Measurements from ENCODE around the gene SLC10A7.
A peak's percentile ranks its signal among the peaks of the same experiment; 100 is the strongest.

Gene SLC10A7, protein sequence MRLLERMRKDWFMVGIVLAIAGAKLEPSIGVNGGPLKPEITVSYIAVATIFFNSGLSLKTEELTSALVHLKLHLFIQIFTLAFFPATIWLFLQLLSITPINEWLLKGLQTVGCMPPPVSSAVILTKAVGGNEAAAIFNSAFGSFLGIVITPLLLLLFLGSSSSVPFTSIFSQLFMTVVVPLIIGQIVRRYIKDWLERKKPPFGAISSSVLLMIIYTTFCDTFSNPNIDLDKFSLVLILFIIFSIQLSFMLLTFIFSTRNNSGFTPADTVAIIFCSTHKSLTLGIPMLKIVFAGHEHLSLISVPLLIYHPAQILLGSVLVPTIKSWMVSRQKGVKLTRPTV

GRCh38 chr4:146521541-146522097 is at the start of gene SLC10A7:
TSS of gene SLC10A7 (minus strand) at chr4:146521940. CDS start at chr4:146521717, 223 bp downstream.
- peak; percentile 86 for DNase-seq (ENCODE audit: low spot score)

DNA sequence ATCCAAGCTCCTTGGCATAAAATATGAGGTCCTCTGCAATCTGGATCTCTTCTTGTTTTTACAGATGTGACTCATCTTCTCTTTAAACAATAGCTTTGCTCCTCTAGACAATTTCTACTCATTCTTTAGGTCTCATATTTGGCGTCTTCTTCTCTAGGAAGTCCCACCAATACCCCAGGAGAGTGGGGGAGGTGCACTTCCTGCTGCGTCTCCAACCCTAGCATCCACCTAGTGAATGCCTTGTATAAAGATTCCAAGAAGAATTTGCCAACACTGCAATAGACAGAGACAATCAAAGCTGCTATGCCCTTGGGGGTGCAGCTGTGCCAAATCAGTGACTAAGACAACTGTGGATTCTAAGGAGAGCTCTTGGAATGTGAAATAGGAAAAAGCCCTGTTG is 45.7 kb upstream of the SLC10A7 start:
- no peak for DNase-seq (ENCODE audit: low spot score)

DNA sequence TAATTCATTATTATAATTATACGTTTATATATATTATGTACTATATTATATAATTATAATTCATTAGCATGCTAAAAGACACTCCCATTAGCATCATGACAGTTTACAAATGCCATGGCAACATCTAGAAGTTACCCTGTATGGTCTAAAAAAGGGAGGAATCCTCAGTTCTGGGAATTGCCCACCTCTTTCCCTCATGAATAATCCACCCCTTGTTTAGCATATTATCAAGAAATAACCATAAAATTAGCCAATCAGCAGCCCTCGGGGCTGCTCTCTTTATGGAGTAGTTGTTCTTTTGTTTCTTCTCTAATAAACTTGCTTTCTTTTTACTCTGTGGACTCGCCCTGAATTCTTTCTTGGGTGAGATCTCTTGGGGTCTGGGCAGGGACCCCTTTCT is 42.8 kb upstream of the SLC10A7 start:
- DNase-seq (ENCODE audit: low spot score) = no peak

DNA sequence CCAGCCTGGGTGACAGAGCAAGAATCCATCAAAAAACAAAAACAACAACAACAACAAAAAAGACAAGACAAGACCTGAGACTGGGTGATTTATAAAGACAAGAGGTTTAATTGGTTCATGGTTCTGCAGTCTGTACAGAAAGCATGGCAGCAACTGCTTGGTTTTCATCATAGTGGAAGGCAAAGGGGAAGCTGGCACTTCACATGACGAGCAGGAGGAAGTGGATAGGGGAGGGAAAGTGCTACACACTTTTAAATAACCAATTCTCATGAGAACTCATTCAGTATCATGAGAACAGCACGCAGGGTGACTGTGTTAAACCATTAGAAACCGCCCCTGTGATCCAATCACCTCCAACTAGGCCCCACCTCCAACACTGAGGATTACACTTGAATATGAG is 28.4 kb upstream of the SLC10A7 start:
- DNase-seq (ENCODE audit: low spot score) = no peak

GRCh38 chr4:146548443-146548842 is 26.7 kb upstream of the SLC10A7 start:
- no peak for DNase-seq (ENCODE audit: low spot score)

DNA sequence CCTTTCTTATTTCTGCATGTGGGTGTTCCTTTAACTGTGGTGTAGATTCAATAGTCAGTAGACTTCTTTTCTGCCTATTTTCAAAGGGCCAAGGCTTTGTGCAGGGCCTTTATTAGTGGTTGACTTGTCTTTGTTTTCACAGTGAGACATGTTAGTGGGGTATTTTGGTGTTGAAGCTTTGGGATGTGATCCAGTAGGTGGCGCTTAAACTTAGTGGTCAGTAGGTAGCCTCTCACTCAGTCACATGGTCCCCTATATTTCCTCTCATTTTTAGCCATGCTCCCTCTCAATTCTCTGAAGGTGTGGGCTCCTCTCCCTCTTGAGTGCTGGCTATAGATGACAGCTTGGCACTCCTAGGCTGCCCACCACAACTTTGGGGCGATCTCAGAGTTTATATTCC is 23.4 kb upstream of the SLC10A7 start:
- DNase-seq (ENCODE audit: low spot score) = peak; percentile 28

- DNase-seq (ENCODE audit: low spot score) = no peak
Measured at GRCh38 chr4:146534178-146534577, 12.4 kb upstream of the SLC10A7 start.

DNA sequence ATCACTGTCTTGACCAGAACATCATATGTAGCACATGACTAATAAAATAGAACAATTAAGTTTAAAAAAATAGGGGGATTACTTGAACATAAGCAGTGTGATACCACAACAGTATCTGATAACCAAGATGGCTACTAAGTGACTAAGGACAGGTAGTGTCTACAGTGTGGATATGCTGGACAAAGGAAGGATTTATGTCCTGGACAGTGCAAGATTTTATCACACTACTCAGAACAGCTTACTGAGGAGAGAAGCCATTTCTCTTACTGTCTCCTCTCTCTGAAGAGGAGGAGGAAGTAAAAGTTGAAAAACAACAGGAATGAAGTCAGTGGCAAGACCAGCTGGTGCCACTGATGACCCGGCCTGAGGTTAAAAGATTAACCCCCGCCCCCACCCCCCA is 4.0 kb upstream of the SLC10A7 start:
- DNase-seq (ENCODE audit: low spot score) = no peak

DNA sequence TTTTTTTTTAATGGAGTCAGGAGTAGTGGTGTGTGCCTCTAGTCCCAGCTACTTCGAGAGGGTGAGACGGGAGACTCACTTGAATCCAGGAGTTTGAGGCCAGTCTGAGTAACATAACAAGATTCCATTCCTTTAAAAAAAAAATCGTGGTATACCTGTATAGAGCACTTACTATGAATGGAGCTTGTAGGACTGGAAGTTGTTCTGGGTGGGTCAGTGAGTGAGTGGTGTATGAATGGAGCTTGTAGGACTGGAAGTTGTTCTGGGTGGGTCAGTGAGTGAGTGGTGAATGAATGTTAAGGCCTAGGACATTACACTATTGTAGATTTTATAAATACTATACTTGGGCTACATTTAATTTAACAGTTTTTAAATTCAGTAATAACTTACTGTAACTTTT is 2.9 kb upstream of the SLC10A7 start:
- no peak for DNase-seq (ENCODE audit: low spot score)

GRCh38 chr4:146522869-146523205 is 1.1 kb upstream of the SLC10A7 start:
- peak; percentile 5 for DNase-seq (ENCODE audit: low spot score)

DNA sequence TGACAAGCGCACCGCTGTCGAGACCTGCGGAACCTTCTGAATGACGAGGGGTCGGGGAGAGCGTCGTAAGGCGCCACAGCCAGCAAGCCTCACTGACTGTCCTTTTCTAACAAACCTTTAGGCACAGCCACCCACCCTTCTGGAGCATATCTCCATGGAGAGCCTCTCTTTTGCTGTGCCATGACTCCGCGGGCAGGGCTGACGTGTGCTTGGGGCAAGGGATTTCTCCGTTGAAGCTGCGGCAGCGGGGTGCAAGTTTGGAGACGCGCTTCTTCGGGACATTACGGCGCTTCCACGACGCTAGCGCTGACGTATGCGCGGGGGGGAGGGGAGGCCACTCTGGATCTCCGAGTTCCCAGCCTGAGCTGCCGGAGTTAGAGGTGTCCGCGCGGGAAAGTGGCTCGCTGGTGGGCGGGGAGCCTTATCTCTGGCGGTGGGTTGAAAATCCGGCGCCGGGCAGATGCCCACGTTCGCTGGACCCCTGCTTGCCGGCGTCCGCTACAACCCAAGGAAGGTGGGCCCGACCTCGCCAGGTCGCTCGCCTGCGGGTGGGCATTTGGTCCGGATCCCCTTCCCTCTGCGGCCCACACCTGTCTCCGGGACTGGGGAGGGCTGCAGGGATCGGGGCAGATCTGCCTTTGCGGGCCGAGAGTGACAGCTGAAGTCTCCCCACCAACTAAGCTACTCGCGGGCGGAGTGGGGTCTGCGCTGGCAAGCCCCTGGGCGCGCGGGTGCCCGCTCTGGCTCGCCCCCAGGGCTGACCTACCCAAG is 543 bp upstream of the SLC10A7 start:
- DNase-seq (ENCODE audit: low spot score) = peak; percentile 93

DNA sequence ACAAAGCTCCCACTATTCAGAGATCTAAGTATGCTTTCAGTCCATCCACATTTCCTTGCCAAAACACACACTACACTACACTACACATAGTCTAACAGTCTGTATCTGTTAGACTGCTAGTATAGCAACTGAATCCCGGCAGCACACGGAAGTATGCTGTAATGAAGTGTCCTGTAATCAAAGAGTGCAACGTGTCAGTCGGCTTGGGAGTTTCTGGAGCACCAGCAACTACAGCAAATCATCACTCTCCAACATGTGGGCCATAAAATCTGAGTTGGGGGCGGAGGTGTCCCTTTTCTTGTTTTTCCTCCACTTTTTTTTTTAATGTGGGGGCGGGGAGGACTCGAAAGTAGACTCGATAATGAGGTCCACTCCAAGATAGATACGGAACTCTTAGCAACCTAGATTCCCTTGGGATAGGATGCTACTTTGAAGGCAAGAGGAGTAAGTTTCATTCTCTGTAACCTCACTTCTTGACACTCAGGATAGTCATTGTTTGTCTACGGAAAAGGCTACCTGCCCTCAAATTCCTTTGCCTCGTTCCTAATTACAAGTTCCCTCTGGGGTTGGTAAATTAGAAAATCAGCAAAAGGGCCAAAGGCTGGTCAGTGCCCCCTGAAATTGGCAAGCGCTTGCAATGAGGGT is 722 bp downstream of the SLC10A7 start:
- DNase-seq (ENCODE audit: low spot score) = peak; percentile 41

DNA sequence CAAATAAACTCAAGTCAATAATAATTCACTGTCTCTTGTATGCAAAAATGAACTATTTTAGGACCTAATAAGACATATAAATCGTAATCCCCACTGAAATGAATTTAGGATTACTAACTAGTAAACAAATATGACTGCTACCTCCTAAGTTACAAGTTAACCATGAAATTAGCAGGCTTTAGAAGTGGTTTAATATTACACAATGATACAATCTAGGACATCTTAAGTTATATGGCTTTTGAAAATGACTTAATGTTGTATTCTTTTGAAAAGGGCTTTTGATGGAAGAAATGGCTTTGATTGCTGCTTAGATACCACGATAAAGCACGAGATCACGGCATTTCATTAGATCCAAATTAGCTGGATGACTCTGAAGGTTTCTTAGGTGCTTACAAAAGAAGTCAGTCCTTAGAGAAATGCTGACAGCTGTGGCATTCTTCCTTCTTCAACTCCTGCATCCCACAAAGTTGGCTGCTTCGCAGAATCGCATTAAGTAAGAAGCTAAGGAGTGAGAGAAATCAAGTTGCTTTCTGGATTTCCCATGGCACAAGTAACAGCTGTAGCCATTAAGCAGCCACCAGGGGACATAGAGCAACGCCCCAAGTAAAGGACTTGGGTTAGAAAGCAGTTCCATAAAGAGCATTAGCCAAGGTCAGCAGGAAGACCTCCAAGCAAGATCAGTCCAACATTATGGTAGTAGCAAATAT is 6.9 kb downstream of the SLC10A7 start:
- no peak for DNase-seq (ENCODE audit: low spot score)

GRCh38 chr4:146513548-146513947 is 8.2 kb downstream of the SLC10A7 start:
- DNase-seq (ENCODE audit: low spot score) = no peak

DNA sequence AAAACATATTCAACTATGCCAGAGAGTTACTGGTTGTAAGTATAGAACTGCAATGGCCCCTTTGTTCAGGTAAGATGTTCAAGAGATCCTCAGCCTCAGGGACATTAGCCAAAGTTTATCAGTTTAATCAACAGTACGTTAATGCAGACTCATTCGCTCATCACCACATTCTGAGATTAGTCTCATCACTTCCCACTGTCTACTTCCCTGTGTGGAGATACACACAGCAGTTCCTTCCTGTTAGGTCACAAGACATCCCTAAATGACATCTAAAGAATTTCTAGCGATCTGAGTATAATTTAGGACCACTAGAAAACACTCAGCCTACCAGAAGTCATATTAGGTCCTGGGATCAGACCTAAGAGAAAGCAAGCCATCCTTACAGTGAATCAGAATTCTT is 10.4 kb downstream of the SLC10A7 start:
- no peak for DNase-seq (ENCODE audit: low spot score)

DNA sequence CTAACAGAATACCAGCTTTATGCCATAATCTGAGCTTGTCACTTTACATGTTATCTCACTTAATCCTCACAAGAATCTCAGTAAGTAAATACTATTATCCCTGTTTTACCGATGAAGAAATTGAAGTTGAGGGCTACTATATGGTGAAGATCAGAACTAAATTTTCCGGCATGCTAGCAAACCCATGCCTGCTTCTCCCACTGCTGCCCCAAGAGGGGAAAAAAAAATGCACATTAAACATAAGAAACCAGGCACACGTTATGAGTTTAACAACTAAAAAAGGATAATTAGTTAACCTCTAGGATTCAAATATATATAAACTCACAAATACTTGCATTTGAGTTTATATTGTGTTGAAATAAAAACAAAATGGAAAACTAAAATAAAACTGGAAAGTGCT is 10.8 kb downstream of the SLC10A7 start:
- DNase-seq (ENCODE audit: low spot score) = no peak

GRCh38 chr4:146508229-146508939 is 13.4 kb downstream of the SLC10A7 start:
- no peak for DNase-seq (ENCODE audit: low spot score)

DNA sequence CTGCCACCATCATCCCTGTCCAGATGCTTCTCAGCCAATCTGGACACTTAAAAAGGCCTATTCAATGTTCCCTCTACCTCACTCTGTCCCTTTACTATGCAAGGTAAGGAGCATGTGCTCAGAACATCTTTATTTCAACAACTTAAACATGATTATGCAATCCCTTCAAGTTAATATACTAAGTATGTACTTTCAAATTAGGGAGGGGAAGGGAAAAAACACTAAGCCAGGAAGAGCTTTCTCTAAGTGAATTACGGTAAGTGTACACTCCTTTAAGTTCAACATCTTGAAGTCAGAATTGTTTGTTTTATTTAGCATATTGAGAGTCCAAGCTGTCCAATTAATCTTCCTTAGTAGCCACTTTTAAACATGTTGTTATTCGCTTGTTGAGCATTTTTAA is 14.1 kb downstream of the SLC10A7 start:
- no peak for DNase-seq (ENCODE audit: low spot score)

GRCh38 chr4:146506272-146506671 is 15.5 kb downstream of the SLC10A7 start:
- no peak for DNase-seq (ENCODE audit: low spot score)

DNA sequence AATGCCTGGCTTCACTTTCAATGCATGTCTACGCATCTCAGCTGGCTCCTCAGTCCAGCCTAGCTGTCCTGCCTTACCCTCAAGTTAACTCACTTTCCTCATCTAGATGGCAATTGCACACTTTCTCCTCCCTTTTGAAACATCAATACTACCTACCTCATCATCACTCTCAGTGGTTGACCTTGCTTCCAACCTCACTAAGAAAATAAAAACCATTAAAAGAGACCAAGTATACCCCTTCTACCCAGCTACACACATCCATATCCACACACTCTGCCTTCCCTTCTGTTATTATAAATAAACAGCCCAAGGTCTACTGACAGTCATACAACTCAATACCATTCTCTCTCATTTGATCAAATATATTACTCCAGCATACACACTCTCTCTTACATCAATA is 21.5 kb downstream of the SLC10A7 start:
- DNase-seq (ENCODE audit: low spot score) = no peak

GRCh38 chr4:146498291-146498690 is 23.4 kb downstream of the SLC10A7 start:
- no peak for DNase-seq (ENCODE audit: low spot score)

DNA sequence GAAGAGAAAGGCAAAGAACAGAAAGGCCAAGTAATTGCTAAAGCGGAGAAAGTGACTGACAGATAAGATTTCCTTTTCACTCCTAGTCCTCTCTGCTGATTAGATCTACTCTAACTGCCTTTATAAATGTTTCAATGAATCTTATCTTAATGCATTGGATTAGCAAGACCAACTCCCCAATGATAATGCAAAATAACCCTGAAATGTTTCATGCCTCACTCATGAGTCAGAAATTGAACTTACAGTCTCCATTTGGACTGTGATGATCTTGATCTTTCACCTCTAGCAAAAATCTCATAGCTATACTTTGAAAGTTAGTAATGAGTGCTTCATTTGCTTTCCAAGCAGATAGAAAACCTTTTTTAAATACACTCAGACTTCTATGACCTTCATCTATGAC is 26.5 kb downstream of the SLC10A7 start:
- DNase-seq (ENCODE audit: low spot score) = no peak

Data from AG08396 (cell line).